Measurements from ENCODE around the gene AQP1. TPM values are rescaled to one million over a fixed set of nuclear protein-coding genes. Genes with fewer than 3 reads are reported as not detected.

The AQP1 gene
- total RNA-seq, 4 donors from 2014 or later: 439 to 589 (median 503) TPM

DNA sequence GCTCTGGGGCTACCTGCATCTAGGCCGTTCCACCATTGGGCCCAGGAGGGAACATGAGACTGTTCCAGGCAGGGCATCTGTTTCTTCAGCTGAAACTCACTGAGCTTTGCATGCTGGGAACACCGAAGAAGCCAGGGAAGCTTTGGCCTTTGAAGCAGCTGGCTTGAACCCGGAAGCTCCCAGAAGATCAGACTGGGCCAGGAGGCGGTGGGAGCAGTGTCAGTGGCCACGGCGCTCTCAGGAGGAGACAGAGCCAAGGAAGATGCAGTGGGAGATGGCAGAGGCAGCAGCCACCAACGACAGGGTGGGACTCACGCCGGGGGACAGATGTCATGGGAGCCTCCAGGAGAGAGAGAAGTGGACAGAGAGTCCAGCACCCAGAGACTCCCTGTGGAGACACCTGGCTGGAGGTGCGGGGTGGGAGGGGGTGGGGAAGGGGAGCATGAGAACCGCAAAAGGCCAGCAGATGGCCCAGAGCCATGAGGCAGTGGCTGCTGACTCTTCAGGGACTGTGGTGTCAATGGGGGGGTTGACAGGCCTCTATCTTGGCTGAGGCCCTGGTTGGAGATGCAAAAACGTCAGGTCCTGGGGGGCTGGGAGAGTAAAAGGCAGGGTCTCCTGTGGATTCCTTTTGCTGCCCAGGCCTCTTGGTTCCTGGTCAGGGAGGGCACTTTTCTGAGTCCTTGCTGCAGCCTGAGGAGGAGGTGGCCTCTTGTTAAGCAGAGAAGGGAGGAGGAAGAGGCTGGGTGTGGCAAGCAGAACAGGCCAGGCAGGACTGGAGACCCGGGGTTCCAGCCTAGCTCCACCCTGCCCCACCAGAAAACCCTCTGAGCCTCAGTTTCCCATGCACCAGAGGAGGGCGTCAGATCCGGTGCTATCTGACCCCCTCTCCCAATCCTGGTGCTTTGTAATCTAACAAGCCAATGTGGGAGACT is 6.3 kb upstream of the AQP1 start:
- Histone ChIP-seq H3K9me3 (no peaks in the 10 kb centered on the region), H3K4me1 (peaks cover 0 to 92% (median 50%) of the 10 kb centered on the region in 3 donors), H3K27me3 (no peaks in the 10 kb centered on the region), H3K27ac (peak overlapping the region in 3 of 4 donors; percentile 85 to 91 (median 88)), H3K36me3 (no peaks in the 10 kb centered on the region), H3K4me3 (no peak overlapping the region)
- WGBS, 2 donors (ENCODE audit: low coverage in 1 of 2): 50 to 100% methylated on average over 3 of the region's 15 CpGs
- no peak for ATAC-seq
- TF ChIP-seq CTCF (IDR thresholded peaks at IDR 0.05) (no peak), EP300 (IDR thresholded peaks at IDR 0.05) (no peak), POLR2AphosphoS5 (IDR thresholded peaks at IDR 0.05) (no peak), POLR2A (IDR thresholded peaks at IDR 0.05) (no peak)

- Histone ChIP-seq H3K9me3 (no peaks in the 10 kb centered on the region), H3K27me3 (no peaks in the 10 kb centered on the region), H3K4me1 (peaks cover 0 to 93% (median 57%) of the 10 kb centered on the region in 3 donors), H3K27ac (peak overlapping the region in 3 of 4 donors; percentile 85 to 91 (median 88)), H3K36me3 (no peaks in the 10 kb centered on the region), H3K4me3 (no peak overlapping the region)
- WGBS, 2 donors (ENCODE audit: low coverage in 1 of 2): 17% methylated on average over 1 of the region's 7 CpGs; no CpG with 5 or more reads in 1 of the 2 donors
- no peak for TF ChIP-seq EP300 (IDR thresholded peaks at IDR 0.05)
- TF ChIP-seq POLR2AphosphoS5 (IDR thresholded peaks at IDR 0.05): peak; percentile 56
- ATAC-seq: peak; percentile 14
Measured at GRCh38 chr7:30906014-30906413, 5.6 kb upstream of the AQP1 start.

DNA sequence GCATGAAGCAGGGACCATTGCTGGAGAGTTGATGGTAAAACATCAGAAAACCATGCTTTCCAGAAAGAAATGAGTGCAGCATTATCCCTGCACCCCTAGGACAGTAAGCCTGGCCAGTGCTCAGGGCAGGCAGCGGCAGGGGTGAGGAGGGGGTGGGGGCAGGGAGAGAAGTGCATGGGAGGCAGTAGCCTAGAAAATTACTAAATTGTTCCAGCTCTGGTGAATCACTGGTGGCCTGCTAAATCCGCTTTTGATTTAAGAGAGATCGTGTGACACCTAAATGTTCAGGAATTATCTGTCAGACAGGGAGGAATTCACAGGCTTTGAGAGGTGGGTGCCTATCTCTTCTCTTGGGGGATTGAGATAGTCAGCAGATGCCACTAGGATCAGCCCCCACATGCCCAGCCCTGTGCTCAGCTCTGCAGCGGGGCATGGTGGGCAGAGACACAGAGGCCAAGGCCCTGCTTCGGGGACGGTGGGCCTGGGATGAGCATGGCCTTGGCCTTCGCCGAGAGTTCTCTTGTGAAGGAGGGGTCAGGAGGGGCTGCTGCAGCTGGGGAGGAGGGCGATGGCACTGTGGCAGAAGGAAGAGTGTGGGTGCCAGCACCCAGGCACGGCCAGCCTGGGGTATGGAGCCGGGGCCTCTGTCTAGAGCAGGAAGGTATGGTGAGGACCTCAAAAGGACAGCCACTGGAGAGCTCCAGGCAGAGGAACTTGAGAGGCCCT is 5.0 kb upstream of the AQP1 start:
- 38 to 69% methylated on average over 3 to 4 of the region's 11 CpGs for WGBS, 2 donors (ENCODE audit: low coverage in 1 of 2)
- TF ChIP-seq EP300 (IDR thresholded peaks at IDR 0.05) (no peak), POLR2AphosphoS5 (IDR thresholded peaks at IDR 0.05) (no peak), CTCF (IDR thresholded peaks at IDR 0.05) (no peak)
- no peak for ATAC-seq
- no peaks in the 10 kb centered on the region for H3K27me3 ChIP-seq
- H3K36me3 ChIP-seq: no peaks in the 10 kb centered on the region
- peaks cover 0 to 98% (median 60%) of the 10 kb centered on the region in 3 donors for H3K4me1 ChIP-seq
- H3K9me3 ChIP-seq: no peaks in the 10 kb centered on the region
- peak overlapping the region in 3 of 4 donors; percentile 85 to 91 (median 88) for H3K27ac ChIP-seq
- no peak overlapping the region for H3K4me3 ChIP-seq

GRCh38 chr7:30907527-30908267 is 4.0 kb upstream of the AQP1 start:
- TF ChIP-seq EP300 (IDR thresholded peaks at IDR 0.05) (no peak), CTCF (IDR thresholded peaks at IDR 0.05) (no peak), POLR2AphosphoS5 (IDR thresholded peaks at IDR 0.05) (no peak), POLR2A (IDR thresholded peaks at IDR 0.05) (no peak)
- WGBS, 2 donors (ENCODE audit: low coverage in 1 of 2): 60 to 80% methylated on average over 1 to 2 of the region's 14 CpGs
- Histone ChIP-seq H3K27me3 (no peaks in the 10 kb centered on the region), H3K4me3 (no peak overlapping the region), H3K9me3 (no peaks in the 10 kb centered on the region), H3K36me3 (no peaks in the 10 kb centered on the region), H3K4me1 (peaks cover 0 to 96% (median 60%) of the 10 kb centered on the region in 3 donors), H3K27ac (peak overlapping the region; percentile 2 to 91 (median 86))
- ATAC-seq: peak; percentile 12

- WGBS, 2 donors (ENCODE audit: low coverage in 1 of 2): 80% methylated on average over 2 of the region's 10 CpGs; no CpG with 5 or more reads in 1 of the 2 donors
- H3K9me3 ChIP-seq: no peaks in the 10 kb centered on the region
- H3K27me3 ChIP-seq: no peaks in the 10 kb centered on the region
- no peak for ATAC-seq
- H3K4me3 ChIP-seq: no peak overlapping the region
- peaks cover 0 to 97% (median 60%) of the 10 kb centered on the region in 3 donors for H3K4me1 ChIP-seq
- H3K27ac ChIP-seq: peak overlapping the region in 3 of 4 donors; percentile 85 to 91 (median 88)
- H3K36me3 ChIP-seq: no peaks in the 10 kb centered on the region
- TF ChIP-seq CTCF (IDR thresholded peaks at IDR 0.05) (no peak), POLR2AphosphoS5 (IDR thresholded peaks at IDR 0.05) (no peak)
Measured at GRCh38 chr7:30908681-30909080, 3.0 kb upstream of the AQP1 start.

All from gastroesophageal sphincter (tissue), 4 donors.